ENCODE measurements around the gene ANKRD16.
"Not testable (repeated sequence)": the region's sequence is repeated elsewhere in the genome, so short reads cannot be mapped to it uniquely, and the experiment has no call there.

Gene ANKRD16

GRCh38 chr10:5871596-5871995 lies 18.1 kb downstream of the ANKRD16 start:
- DNase-seq = no peak

- DNase-seq = no peak
Measured at GRCh38 chr10:5869156-5869555, 20.5 kb downstream of the ANKRD16 start.

- not testable (repeated sequence) for DNase-seq
Measured at GRCh38 chr10:5868383-5868782, 21.3 kb downstream of the ANKRD16 start.

GRCh38 chr10:5867091-5867615 lies 22.5 kb downstream of the ANKRD16 start:
- DNase-seq = not testable (repeated sequence)

DNA sequence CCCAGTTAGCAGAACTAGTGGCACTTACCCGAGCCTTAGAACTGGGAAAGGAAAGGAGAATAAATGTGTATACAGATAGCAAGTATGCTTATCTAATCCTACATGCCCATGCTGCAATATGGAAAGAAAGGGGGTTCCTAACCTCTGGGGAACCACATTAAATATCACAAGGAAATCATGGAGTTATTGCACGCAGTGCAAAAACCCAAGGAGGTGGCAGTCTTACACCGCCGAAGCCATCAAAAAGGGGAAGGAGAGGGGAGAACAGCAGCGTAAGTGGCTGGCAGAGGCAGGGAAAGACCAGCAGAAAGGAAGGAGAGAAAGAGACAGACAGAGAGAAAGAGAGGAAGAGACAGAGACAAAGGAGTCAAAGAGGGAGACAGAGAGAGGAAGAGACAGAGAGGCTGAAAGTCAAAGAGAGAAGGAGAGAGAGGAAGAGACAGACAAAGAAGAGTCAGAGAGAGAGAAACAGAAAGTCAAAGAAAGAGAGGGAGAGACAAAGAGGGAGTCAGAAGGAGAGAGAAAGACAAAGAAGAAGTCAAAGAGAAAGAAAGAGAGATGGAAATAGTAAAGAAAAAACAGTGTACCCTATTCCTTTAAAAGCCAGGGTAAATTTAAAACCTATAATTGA lies 23.1 kb downstream of the ANKRD16 start:
- DNase-seq = not testable (repeated sequence)

GRCh38 chr10:5862981-5863685 lies 26.6 kb downstream of the ANKRD16 start:
- DNase-seq = not testable (repeated sequence)

- DNase-seq = no peak
Measured at GRCh38 chr10:5862360-5862961, 27.2 kb downstream of the ANKRD16 start.

DNA sequence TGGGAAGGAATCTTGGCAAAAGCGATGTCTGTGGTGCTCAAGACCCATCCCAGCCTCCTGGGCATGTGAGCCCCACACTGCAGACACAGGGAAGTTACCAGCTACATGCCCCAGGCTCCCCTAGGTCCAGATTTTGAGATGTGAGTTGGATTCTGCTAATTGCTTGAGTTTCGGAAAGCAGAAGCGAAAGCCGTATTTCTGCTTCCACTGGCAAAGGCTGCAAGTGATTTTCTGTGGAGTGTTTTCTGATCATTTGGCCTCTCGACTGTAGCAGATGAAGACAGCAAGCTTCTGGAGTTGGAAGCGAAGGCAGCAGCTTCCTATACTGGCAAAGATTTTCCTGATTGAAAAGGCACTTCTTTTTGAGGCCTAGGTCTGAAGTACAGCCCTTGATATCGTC lies 29.6 kb downstream of the ANKRD16 start:
- no peak for DNase-seq

- DNase-seq = no peak
Measured at GRCh38 chr10:5858811-5859210, 30.9 kb downstream of the ANKRD16 start.

GRCh38 chr10:5856701-5857004 lies 33.0 kb downstream of the ANKRD16 start:
- no peak for DNase-seq

DNA sequence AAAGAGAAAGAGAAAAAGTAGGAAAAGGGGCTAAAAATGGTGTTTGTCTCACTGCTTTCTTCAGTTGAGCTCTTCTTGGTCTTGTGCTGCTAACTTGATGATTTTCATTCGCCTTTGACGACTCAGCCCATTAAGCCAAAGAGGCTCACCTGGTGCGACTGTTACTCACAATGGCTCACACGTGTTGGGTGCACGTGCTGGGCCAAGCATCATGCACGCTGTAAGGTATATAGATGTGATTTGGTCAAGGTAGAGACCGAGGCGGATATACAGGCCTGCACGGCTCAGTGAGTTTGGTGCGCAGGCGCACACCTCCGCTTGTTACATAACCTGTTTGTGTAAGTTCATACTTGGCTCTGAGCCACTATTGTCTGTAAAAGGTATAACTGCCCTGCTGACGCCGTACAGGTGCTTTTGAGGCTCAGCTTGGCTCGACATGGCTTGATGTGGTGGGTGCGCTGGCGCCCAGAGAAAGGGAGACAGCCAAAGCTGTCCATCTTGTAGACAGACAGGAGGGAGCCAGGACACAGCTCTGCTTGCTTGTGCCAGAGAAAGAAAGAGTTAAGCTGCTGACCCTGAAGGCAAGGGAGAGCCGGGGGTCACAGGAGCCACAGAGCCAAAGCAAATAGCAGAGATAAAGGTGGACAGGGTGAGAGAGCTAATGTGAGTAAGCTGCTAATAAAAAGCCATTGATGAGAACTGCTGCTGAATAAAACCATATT lies 33.6 kb downstream of the ANKRD16 start:
- no peak for DNase-seq

GRCh38 chr10:5854131-5854475 lies 35.6 kb downstream of the ANKRD16 start:
- DNase-seq = no peak

DNA sequence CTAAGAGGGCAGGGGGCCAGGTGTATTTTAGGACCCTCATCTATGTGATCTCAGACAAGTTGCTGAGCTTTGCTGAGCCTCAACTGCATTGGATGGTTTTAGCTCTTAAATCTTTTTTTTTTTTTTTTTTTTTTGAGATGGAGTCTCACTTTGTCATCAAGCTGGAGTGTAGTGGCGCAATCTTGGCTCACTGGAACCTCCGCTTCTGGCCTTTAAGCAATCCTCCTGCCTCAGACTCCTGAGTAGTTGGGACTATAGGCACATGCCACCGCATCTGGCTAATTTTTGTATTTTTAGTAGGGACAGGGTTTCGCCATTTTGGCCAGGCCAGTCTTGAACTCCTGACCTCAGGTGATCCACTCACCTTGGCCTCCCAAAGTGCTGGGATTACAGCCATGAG lies 43.0 kb downstream of the ANKRD16 start:
- DNase-seq = not testable (repeated sequence)

- no peak for DNase-seq
Measured at GRCh38 chr10:5844345-5845055, 45.2 kb downstream of the ANKRD16 start.

DNA sequence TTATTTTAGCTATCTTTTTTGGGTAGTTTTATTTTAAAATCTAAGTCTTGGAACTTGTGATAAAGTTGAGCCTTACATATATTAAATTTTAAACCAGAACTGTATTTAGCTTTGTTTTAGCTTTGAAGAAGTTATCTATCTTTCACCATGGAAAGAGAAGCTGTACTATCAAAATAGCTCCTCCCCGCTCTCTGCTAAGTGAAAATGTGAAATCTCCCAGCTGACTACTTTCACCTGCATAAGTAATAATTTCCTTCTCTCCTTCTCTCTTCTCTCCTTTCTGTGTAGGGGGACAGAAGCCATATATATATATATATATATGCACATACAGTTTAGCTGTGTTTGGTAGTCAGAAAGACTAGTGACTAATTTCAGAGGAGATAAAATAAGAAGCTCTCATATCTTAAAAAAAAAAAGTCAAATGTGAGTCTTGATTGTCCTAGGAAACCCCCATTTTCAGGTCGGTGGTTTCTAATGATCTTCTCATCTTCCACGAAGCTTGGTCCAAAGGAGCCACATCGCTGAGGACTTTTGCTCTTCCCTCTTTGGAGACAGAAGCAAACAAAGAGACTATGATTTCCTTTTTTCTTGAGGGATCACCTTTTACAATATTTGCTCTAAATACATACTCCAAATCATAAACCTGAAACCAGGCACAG lies 45.9 kb downstream of the ANKRD16 start:
- no peak for DNase-seq

GRCh38 chr10:5841965-5842364 lies 47.7 kb downstream of the ANKRD16 start:
- DNase-seq = no peak

DNA sequence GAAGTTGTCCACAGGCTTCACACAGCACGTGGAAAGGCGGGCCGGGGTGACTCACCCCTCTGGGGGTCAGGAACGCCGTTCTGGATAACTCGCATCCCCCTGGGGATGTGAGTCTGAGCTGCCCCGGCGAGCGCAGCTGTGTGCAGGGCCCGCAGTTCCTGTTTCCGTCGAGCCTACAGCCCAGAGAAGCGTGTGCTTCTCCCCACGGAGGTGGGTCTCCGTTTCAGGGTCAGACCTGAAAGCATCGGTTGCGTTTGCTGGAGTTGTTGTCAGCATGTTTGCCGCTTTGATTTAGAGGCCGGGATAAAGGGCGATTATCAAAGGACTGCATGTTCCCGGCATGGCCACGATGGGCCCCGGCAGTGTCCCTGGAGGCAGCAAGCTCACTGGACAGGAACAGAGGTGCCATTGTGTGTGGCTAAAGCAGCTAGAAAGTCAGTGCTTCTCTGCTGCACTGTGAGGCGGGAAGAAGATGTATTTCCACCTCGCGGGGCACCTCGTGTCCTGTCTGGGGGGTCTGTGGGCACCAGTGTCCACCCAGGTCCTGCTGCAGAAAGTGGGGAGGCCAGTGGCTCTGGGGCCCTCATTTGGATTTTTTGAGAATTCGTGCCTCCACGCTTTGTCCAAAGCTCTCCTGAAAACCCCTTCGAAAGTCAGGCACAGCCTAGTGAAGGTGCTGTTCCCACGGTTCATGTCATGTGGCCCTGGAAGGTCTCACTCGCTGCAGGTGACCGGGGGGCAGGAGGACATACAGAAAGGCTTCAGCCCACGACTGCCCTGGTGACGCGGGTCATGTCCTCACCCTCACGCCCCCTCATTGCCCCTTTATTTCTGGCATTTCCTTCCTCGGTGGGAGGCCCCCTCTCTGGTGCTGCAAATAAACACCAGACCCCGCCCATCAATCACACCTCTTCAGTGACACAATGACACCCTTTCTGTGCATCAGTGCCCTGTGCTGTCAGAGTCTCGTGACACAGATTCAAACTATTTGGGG lies 49.1 kb downstream of the ANKRD16 start:
- no peak for DNase-seq

- DNase-seq = not testable (repeated sequence)
Measured at GRCh38 chr10:5836181-5836580, 53.5 kb downstream of the ANKRD16 start.

- DNase-seq = no peak
Measured at GRCh38 chr10:5835446-5836095, 54.1 kb downstream of the ANKRD16 start.

DNA sequence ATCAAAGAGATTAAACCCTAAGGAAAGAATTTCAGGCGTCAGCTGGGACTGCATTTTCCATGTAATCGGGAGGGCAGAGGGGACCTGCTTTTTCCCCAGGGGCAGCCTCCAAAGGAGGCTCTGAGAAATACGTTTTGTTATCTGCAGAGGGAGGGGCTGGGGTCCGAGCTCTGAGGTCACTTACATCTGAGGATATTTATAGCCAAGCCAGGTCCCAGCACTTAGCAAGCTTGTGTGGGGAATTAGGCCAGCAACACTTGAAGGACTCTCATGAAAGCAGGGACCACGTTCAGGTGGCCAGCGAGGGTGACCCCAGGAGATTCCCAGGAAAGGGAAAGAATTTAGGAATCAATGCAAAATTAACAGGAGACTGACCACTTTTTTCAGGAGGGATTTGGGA lies 55.9 kb downstream of the ANKRD16 start:
- no peak for DNase-seq
